HG02981 (cell line): ENCODE results near the gene SESN1.

Experiments used
- ATAC-seq: cut with Tn5 transposase; IDR thresholded peaks from one replicate; pipeline ENCODE4 v1.9.1; 2021; ENCODE audit warnings: mild to moderate bottlenecking, moderate library complexity; ENCODE audit not compliant: unreplicated experiment

Gene SESN1

DNA sequence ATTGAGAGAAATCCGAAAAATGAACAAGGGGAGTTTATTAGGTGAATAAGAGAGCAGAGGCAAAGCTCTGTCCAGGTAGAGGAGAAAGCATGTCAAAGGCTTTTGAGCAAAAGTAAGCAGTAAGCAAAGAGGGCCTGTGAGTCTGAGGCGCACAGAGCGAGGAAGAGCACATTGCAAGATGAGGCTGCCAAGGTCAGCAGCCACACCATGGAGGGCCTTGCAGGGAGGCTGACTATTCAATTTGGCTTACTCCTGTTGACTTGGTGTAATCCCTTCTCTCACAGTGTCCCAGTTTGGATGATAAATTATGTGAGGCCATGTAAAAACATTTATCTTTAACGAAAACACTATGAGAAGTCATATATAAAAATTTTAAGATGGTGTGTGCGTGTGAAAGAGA is 32.4 kb downstream of the SESN1 start:
- no peak for ATAC-seq

DNA sequence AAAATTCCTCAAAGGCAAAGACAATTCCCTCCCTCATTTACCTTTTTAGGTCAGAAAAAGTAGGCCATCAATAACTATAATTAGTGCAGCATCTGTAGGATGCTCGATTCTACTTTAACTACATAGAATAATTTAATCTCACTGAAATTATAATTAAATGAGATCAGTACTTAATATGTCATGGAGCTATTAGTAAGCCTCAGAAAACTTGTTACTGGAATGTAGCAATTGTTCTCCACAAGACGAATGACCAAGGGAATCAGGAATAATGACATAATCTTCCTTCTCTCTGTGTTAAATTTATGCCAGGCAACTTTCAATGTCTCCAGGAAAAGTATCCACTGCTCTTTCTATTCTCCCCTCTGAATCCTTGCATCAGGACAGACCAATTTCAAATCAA is 34.1 kb downstream of the SESN1 start:
- ATAC-seq = no peak

DNA sequence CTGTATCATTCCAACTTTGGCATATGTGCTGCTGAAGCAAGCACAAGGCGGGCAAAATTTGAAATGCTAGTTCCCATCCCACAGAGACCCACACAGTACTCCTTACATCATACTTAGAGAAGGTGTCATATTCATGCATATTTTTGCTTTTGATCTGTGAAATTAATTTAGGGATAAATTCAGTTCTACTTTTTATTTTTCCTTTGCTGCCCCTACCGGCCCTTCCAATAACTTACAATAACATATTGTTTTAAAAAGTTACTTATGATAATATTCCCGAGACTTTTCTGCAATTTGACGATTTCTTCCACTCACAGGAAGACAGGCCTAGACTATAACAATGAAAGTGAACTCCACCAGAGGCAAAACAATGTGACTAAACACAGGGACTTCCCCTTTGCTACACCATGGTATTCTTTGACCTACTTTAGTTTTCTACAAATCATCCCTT is 35.0 kb downstream of the SESN1 start:
- no peak for ATAC-seq

GRCh38 chr6:109059153-109059552 is 35.5 kb downstream of the SESN1 start:
- no peak for ATAC-seq

GRCh38 chr6:109058620-109059019 is 36.0 kb downstream of the SESN1 start:
- no peak for ATAC-seq

DNA sequence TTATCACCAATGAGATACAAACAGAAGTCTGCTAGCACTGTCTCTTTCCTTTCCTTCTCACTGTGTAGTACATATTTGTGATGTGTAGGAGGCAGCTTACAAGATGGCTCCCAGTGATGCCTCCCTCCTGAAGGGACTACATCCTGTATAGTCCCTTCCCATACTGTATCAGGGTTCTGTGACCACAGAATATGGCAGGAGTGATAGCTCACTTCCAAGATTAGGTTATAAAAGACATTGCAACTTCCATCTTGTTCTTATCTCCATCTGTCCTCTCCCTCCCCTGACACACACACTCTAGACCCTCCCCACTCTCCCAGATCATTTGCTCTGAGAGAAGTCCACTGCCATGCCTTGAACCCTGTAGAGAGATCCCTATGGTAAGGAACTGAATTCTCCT is 38.0 kb downstream of the SESN1 start:
- ATAC-seq = no peak

DNA sequence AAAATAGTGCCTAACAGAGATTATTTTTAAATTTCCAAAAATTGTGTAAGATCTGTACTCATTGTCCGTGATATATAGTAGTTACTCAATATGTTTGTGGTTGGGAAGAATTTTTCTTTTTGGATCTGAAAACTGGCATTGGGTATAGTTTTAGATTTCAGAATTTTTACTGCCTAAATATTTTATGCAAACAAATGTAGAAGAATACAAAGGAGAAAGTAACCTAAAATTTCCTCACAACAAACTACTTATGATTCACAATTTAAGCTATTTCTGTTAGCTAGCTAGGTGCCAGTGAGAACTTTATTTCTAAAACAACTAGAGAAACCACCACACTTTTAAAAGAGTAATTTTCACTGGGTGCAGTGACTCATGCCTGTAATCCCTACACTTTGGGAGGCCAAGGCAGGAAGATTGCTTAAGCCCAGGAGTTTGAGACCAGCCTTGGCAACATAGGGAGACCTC is 38.8 kb downstream of the SESN1 start:
- ATAC-seq = no peak

GRCh38 chr6:109053336-109053735 is 41.3 kb downstream of the SESN1 start:
- ATAC-seq = no peak

GRCh38 chr6:109052852-109053251 is 41.8 kb downstream of the SESN1 start:
- ATAC-seq = no peak

- ATAC-seq = no peak
These were observed 42.5 kb downstream of the SESN1 start for GRCh38 chr6:109052018-109052651.

GRCh38 chr6:109051301-109052017 is 43.2 kb downstream of the SESN1 start:
- no peak for ATAC-seq

DNA sequence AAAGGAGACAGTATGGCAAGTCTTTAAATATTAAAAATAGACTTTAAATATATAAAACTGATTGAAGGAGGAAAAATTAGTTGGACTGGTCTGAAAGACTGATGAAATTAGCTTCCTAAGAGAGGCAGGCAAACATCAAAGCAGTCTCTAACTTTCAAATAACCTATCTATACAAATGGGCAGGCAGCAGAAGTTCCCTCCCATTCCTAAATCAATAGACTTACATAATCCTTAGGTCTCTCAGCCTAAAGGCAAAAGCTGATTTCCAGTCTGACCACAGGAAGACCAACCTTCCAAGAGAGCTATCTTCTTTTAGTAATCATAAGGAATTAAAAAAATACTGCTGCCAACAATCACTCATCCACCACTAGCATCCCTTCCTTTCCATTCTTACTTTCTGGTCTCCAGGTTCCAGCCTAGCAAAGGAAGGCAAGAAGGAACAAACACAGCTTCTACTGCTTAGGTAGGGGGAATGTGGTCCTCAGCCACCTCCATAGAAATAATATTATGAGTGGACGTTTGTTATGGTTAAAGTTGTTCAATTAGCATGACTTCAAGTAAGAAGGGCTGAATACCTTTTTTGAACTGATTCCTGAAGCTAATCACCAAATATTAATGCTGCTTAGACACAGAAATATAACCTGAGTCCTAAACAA is 44.1 kb downstream of the SESN1 start:
- ATAC-seq = no peak

DNA sequence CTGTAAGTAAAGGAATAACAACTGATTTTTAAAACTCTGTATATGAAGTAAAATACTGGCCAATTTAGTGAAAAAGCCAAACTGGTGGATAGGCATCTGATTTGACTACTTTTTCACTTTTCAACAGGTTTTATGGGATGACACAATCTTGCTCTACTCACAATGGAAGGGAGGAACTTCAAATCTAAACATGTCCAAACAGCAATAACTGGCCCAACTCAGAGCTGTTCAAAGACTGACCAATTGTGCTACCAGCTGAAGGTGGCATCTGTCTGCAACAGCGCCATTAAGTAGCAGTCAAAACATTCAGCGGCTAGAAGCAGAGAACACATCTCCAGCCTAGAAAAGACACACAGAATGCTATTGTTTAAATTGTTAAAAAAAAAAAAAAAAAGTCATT is 44.6 kb downstream of the SESN1 start:
- ATAC-seq = no peak

GRCh38 chr6:109048670-109049415 is 45.8 kb downstream of the SESN1 start:
- no peak for ATAC-seq

- no peak for ATAC-seq
These were observed 46.5 kb downstream of the SESN1 start for GRCh38 chr6:109048176-109048575.

DNA sequence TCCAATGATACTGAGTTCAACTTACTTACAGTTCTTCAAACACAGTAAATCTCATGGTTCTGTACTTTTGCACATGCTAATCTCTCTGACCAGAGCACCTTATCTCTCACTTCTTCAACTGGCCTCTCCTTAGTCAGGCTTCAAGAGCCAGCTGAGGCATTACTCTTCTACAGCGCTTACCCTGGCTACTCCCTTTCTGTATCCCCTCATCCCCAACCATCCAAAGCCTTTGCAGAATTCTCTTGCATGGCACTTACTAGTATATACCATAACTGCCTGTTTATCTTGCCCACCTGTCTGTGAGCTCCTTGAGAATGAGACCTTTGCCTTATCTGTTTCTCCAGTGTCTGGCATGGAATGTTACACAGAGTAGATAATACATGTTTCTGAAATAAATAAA is 49.2 kb downstream of the SESN1 start:
- ATAC-seq = no peak

DNA sequence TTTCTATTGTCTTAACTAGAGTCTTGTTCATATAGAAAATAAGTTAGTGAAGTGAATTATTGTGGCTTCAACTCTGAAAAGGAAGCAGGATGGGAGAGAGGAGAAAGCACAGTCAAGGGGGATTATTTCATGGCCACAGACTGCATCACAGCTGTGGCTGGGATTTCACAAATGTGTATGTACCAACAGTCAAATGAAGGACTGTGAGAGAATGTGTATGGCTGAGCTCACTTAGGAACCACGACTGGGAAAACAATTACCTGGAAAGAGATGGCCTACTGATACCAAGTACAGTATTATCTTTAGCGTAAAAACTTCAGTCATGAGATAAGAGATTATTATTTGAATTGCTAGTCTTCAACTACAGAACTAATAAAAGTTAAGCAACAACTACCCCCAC is 54.9 kb downstream of the SESN1 start:
- no peak for ATAC-seq

DNA sequence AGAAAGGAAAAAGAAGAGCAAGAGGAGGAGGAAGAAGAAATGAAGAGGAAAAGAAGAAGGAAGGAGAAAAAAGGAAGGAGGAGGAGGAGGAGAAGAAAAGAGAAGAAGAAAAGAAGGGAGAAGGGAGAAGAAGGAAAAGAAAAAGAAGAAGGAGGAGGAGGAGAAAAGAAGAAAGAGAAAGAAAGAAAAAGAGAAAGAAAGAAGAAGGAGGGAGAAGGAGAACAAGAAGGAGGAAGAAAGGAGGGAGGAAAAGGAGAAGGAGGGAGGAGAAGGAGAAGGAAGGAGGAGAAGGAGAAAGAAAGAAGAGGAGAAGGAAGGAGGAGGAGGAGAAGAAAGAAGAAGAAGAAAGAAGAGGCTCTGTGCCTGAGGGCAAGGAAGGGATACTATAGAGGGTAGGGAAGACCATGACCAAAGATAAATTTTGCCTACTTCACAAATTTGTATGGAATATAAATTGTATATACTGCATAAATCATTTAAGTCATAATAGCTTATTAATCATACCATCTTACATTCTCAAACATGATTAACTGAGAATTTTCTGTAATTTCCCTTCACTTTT is 55.7 kb downstream of the SESN1 start:
- no peak for ATAC-seq

DNA sequence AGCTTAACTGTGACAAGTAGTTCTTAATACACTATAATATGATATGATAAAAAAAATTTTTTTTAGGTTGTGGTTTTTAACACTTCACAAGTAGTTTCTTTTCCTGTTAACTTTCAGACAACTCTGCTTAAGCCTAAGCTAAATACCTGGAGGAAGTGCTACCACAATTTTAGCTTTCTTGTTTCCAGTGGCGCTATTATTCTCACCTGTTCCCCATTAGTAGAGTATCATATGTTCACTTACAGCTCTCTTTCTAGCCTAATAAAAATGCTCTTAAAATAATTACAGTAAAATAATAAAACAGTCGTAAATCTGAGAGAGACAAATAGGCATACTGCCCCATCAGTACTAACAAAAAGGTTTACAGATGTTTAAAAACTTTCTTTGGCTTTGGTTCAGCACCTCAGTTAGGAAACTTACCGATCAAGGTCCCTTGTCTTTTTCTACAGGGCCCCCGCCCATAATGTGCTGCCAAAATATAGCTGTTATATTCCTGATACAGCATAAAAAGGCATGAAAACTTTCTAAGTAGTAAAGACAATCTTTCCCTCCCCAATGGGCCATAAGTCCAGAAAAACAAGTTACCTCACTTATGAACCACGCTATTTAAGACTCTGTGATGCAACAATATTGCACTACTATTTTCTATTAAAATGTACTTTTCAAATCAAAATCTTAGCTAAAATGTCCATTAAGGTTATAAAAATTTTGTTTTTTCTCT is 57.9 kb downstream of the SESN1 start:
- ATAC-seq = no peak

GRCh38 chr6:109034526-109034925 is 60.1 kb downstream of the SESN1 start:
- no peak for ATAC-seq
